ENCODE data around the gene SH3D21.

Gene SH3D21

DNA sequence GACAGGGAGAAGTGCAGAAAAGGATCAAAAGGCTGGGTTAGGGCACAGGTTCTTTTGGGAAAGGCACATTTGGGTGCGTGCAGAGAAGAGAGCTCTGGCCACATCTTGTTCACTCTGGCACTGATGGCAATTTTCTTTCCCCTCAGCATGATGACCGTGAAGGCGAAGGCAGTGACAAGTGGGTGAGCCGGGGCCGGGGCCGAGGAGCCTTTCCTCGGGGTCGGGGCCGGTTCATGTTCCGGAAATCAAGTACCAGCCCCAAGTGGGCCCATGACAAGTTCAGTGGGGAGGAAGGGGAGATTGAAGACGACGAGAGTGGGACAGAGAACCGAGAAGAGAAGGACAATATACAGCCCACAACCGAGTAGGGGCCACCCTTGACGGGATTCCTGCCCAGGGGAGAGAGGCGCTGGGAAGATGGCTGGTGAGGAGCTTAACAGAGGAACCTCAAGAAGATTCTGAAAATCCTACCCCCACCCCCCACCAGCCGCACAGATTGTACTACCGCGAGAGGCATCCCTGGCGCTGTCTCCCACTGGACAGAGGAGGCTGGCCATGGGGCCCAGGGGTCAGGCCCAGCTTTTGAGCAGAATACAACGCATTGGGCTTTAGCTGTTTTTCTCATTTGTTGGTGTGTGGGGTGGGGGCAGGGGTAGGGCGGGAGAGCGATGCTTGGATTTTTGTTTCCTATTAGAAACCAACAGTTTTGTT is 2.4 kb upstream of the SH3D21 start:
- DNase-seq (ENCODE audit: low spot score), result no peak

DNA sequence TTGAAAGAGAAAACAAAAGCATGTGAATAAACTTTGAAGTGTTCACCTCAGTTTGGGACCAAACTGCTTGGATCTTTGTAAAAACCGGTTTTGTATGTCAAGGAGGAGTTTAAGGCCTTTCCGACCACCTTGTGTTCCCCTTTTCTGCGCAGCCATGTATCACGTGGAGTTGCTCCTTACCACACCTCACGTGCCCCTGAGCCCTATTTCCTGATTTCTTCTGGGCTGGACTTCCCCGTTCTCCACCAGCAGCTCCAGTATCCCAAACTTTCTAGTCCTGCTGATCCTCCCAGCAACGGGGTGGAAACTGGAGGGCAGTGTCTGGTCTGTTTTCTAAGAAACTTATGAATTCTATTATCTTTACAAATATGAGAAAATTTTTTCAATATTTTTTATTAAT is 1.6 kb upstream of the SH3D21 start:
- no peak for DNase-seq (ENCODE audit: low spot score)

DNA sequence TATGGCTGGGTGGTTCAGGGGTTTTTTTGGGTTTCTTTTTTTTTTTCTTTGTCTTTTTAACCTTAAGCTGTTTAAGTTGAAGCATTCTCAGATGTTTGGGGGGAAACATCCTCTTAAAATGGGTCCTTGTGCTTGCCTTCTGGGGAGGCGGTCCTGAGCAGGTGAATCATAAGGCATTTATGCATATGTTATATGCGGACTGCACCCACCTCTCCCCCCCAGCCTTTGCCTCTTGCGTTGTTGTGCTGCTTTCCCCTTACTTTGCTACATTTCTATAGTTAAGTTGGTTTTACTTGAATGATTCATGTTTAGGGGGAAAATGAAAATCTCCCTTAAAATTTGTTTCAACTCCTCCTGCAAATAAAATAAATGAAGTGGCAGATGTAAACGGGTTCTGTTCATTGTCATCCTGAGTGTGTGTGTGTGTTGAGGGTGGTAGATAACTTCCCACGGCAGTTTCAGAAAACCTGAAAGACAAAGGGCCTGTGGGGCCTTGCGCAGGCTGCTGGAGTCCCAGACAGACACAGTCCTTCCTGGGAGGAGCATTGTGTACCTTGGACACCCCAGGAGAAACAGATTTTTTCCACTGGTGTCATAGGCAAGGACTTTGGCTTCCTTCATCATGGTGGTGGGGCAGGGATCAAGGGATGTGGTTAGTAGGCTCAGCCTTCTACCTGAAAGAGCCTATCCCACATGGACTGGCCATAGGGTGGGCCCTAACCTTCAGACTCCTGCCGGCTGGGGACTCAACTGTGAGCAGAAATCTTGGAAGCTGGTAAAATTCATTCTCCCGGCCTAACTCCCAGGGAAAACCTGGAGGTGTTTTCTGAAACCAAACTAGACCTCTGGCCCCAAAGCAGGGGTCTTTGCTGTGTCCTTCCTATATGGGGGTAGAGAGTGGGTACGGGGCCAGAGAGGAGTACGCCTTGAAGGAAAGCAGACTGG is 926 bp upstream of the SH3D21 start:
- DNase-seq (ENCODE audit: low spot score), result no peak

DNA sequence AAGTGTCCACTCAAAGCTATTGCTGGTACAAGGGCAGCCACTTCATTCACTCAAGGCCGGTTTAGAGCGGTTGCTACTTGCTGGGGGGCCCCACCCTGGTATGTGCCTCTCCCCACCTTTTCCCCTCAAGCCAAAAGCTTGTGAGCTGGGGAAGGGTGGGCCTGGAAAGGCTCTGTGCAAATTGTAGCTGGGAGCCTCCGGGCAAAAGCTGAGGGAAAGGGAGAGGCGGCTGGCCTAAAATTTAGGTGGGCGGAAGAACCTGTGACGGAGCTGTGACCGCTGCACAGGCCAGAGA is 306 bp upstream of the SH3D21 start:
- no peak for DNase-seq (ENCODE audit: low spot score)

DNA sequence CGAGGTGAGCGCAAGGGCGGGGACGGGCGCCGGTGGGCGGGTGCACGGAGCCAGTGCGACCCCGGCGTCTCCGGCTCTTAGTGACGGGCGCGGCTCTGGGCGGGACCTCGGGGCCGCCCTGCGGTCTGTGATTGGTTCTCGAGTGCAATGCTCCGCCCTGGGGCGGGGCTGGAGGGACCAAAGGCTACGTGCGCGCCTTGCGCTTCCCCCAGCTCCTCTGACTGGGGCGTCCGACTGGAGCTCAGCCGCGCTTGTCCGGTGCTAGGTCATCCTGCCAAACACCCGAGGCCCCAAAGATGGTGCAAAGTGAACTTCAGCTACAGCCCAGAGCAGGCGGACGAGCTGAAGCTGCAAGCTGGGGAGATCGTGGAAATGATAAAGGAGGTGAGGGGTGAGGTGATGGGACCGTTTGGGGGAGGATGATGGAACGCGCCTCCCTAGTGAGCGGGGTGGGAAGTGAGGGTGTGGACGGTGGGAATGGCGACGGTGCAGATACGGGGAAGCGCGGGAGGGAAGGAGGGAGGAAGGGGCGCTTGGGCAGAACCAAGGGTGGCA is 811 bp downstream of the SH3D21 start:
- peak; percentile 89 for DNase-seq (ENCODE audit: low spot score)

DNA sequence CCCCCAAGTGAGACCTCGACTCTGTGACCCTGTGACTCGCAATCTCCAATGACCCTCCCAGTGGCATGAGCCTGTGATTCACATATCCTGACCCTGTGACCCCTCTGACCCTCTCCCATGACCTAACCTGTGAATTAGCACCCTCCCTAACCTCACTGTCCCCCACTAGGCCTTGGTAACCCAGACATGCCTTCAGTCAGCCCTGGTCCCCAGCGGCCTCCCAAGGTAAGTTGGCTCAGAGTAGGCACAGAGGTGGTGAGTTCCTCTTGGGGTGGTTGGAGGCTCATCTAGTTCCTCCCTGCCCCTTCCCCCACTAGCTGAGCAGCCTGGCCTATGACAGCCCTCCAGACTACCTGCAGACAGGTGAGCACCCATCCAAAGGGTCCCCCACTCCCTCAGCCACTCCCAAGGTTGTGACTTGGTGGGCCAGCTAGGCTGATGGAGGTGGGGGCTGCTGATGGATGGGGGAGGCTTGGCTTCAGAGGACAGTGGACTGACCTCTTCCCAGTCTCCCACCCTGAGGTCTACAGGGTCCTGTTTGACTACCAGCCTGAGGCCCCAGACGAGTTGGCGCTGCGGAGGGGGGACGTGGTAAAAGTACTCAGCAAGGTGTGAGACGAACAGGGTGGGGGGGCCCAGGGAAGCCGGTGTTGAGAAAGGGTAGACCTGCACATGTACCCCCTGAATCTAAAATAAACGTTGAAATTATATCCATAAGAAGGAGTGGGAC is 1.6 kb downstream of the SH3D21 start:
- no peak for DNase-seq (ENCODE audit: low spot score)

DNA sequence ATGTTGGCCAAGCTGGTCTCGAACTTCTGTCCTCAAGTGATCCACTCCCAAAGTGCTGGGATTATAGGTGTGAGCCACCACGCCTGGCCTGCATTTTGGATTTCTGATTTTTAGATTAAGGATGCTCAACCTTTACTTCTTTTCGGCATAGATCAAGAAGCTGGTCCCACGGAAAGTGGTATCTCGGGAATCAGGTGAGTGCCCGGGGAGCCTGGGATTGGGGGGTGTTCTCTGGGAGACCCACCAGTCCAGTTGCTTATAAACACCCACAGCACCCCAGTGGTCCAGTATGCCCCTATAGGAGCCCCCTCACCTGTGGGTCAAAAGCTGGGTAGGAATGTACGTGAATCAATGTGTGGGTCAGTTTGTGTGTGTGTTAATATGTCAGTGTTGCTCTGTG is 3.2 kb downstream of the SH3D21 start:
- no peak for DNase-seq (ENCODE audit: low spot score)

DNA sequence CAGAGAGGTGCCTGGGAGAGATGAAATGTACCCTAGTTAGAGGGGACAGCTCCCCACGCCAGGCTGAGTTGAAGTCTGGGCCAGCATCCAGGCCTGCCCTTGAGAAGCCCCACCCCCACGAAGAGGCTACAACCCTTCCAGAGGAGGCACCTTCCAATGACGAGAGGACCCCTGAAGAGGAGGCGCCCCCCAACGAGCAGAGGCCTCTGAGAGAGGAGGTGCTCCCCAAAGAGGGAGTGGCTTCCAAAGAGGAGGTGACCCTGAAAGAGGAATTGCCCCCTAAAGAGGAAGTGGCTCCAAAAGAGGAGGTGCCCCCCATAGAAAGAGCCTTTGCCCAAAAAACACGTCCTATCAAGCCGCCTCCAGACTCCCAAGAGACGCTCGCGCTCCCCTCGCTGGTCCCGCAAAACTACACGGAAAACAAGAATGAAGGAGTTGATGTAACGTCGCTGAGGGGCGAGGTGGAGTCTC is 14.2 kb downstream of the SH3D21 start:
- DNase-seq (ENCODE audit: low spot score), result no peak

DNA sequence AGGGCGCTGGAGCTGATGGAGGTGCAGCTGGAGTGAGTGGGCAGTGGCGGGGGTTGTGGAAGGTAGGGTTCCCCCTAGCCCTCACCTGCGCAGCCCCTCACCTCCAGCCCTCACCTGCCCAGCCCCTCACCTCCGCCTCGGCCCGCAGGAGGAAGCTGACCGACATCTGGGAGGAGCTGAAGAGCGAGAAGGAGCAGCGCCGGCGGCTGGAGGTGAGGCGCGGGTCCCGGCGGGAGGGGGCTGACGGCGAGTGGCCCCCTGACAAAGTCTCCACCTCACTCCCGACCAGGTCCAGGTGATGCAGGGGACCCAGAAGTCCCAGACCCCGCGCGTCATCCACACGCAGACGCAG is 14.6 kb downstream of the SH3D21 start:
- DNase-seq (ENCODE audit: low spot score), result no peak

DNA sequence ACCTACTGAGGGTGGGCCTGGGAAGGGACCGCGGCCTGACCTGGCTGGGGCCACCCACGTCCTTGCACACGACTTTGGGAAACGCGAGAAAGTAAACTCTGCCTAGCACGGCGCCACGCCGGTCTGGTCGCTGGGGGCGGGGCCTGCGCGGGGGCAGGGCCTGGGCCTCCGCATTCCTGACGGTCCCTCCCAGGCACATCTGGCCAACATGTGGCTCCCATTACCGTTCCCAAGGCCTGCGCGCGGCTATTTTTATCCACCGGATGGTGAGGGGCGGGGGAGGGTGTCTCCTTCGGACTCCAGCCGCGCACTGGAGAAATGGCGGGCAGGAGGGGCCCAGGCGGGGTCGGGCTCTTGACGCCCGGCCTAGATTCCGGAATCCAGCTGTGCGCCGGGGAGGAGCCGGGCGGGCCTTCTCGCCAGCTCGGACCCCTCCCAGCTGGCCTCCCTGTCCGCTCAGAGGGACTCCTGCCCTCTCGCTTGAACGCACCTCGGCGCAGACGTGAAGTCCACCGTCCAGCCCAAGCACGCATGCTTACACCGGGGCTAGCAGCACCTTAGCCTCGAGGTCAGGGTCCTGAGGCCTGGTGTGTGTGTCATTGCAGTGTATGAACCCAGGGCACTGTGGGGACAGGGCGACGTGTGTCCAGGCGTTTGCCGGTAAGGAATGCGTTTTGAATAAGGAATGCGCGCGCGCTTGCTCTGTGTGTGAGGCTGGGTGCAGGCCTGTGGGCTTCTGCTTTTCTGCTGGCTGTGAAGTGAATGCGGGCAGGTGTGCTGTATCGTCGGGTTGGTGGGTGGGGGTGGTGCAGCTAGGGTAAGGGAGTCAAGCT is 15.2 kb downstream of the SH3D21 start:
- DNase-seq (ENCODE audit: low spot score), result no peak

DNA sequence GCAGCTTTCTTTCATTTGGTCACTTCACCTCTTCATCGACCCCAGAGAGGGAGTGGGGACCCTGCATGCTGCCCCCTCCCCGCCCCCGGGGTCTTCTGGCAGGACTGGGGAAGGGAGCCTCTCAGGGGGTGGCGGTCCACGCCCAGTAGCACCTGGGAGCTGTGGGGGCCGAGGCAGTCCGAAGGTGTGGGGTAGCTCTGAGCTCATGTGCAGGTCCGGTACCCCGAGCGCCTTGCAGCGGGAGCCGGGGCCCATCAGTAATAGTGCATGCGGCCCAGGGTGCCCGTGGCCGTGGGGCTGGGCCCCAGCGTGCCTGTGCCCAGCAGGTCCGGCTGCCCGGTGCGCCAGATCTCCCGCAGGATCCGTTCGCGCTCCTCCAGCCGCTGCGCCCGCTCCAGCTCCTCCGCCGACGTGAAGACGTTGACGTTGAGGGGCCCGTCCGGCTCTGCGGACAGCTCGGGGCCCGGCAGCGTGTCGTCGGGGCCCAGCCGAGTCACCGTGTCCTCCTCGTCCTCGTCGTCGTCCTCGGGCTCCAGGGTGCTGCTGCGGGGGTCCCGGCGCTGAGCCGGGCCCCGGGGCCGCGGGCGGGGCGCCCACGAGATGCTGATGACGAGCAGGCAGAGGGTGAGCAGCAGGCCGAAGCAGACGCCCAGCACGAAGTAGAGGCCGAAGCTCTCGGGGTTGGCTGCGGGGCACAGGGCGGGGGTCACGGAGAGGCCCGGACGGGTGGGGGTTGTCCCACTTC is 16.0 kb downstream of the SH3D21 start:
- DNase-seq (ENCODE audit: low spot score), result no peak

DNA sequence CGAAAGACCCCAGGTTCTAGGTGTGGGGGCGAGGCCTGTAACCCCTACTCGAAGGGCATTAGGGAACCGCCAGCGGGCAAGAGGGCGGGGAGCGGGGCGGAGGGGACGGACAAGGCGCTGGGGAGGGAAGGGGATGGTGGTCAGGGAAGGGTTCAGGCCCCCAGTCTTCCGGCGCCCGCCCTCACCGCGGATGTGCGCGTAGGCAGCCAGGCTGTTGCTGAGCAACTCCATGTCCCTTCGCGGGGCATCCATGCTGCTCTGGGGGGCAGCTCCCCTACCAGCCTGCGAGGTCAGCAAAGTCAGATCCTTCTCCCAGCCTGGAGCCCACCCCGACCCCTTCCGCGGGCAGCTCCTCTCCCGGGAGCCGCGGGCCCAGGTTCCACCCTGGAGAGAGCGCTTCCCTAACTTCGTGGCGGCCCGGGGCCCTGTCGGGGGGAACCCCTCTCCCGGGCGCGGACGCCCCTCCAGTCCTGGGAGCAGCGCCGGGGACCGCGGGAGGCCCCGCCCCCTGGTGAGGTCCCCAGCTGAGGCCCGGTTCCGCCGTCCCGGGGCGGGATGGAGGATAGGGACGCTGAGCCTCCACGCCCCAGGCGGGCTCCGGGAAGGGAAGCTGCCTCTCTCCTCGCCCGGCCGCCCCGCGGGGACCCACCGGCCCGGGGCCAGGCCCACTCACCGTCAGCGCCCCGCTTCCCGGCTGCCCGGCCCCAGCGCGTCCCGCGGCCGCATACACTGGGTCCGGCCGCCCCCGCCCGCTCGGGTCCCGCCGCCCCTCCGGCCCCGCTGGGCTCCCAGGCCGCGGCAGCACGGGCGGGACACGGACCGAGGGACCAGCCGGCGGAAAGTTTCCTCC is 16.8 kb downstream of the SH3D21 start:
- no peak for DNase-seq (ENCODE audit: low spot score)

DNA sequence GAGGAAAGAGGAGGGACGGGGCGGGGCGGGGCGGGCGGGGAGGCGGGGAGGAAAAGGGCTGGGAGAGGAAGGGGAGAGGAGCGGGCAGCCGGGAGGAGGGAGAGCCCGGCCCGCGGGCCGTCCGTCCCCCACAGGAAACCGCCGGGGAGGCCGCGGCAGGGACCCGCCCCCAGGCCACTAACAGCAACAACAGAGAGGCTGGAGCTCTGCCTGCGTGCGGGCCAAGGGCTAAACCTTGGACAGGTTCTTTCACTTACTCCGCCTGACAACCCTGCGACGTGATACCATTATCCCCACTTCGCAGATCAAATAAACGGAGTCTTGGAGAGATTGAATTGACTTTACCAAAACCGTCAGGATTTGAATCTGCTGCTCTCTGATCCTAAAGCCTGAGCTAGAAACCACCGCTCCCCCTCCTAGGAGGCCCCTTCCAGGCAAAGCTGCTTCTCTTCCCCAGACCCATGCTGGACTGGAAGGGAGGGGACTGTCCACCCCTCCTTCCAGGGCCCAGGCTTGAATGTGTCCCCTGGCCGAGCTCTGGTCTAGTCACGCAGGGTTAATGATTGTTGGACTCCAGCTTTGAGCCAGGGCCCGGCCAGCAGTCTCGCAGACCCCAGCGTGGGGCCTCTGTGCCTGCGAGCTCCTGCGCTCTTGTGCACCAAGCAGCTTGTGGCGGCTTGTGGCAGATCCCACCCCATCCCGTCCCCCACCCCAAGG is 17.6 kb downstream of the SH3D21 start, which contains the start of gene EVA1B:
Gene EVA1B, minus strand, starts transcription at position 10 of the 717 bp plus-strand sequence. CDS start 608 bp downstream, outside the sequence.
- DNase-seq (ENCODE audit: low spot score), result no peak

DNA sequence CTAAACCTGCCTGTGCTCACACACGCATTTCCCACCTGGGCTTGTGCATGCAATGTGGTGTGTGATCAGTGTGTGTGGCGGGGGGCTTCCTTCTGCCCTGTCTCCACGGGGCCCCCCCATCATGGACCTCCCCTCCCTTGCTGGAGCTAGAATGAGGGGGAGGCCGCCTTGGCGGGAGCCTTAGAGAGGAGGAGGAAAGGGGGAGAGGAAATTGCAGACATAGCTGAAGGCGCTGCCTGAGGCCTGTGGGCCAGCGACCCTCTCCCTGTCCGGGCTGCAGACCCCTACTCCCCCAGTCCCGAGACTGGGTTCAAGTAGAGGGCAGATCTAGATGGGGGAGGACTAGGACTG is 18.2 kb downstream of the SH3D21 start:
- DNase-seq (ENCODE audit: low spot score), result no peak

DNA sequence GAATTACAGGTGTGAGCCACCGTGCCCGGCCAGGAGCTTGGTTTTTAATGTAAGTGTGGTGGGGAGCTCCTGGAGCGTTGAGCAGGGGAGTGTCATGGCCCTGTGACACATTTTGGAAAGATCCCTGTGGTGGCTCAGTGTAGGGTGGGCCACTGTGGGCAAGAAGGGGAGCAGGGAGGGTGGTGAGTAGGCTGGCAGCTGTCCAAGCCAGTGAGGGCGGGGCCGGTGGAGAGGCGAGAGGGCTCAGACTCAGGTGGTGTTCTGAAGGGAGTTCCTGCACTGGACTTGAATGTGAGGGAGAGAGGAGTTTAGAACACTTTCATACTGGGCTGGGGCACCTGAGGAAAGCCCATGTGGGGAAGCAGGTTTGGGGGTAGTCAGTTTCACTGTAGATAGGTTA is 20.3 kb downstream of the SH3D21 start:
- no peak for DNase-seq (ENCODE audit: low spot score)

DNA sequence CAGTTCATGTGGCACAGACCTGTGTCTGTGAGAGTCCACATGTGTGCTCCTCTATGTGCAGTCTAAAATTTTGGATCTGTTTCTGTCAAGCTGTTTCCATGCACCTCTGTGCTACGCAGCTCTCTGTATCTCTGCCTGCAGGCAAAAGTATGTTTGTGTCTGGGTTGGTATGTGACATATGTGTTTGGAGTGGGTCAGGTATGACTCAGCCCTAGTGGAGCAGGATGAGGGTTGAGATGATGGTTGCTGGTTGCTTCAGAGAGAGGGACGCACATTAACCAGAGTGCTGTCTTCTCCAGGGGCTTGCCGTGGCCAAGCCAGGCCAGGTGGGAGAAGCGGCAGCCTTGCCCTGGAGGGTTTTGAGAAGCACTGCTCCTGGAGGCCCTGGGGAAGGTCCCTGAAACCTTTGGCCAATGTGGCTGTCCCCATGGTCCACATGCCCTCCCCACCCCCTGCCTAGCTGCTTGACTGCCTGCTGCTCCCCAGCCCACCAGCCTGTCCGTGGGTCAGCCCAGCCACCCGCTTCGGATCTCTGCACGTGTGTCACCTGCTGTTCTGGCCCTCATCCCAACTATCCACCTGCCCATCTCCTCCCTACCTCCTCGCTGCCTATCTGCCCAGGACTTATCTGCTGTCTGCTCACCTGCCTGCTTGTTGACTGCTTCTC is 21.4 kb downstream of the SH3D21 start:
- no peak for DNase-seq (ENCODE audit: low spot score)

DNA sequence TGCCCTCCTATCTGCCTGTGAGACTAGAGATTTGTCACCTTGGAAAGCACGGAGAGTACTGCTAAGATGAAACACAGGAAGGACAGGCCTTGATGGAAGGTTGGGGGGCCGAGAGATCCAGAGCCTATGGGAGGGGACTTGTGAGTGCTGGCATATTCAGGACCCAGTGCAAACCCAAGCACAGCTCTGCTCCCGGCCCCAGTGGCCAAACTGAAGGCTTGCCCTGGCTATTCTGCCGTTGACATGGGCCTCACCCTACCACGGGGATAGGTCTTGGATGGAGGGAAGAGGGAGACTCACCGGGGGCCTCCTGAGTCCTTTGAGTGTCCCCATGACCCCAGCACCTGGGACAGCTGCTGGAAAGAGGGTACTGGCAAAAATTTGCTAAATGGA is 21.9 kb downstream of the SH3D21 start:
- no peak for DNase-seq (ENCODE audit: low spot score)

DNA sequence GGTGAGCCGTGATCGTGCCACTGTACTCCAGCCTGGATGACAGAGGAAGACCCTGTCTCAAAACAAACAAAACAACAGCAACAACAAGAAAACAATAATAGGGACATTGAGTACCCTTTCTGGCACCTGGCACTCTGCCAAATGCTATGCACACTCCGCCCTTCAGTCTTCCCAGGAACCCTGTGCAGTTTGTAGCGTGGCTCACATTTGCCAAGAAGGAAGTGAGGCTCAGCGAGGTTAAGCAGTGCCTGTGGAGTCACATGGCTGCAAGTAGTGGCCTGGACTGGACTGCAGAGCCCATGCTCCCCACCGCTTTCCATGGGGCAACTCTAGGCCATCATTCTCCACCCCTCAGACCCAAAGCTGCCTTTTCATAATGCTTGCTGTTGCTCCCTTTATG is 22.5 kb downstream of the SH3D21 start:
- DNase-seq (ENCODE audit: low spot score), result peak; percentile 39

DNA sequence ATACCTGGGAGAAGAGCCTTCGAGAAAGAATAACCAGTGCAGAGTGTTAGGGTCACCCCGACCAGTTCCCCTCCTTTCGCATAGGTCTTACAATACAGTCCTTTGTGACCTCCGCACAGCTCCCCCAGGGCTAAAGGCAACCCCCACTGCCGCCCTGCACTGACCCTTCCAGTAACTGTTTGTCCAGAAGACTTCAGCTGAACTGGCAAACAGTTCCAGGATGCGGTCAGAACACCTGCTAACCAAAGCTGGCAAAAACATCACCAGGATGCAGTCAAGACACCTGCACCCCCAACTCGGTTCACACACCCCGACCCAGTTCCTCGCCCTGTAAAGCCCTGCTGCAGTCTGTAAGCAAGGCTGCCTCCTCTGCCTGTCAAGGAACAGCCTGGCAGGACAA is 23.6 kb downstream of the SH3D21 start:
- DNase-seq (ENCODE audit: low spot score), result no peak

Measured in hematopoietic multipotent progenitor cell treated with erythropoietin and hydrocortisone succinate and interleukin-3 and kit ligand, for 15 days (in vitro differentiated cells).